Hematopoietic multipotent progenitor cell (in vitro differentiated cells): ENCODE measurements around the gene ZMAT3. TPM values are rescaled to one million over a fixed set of nuclear protein-coding genes. Genes with fewer than 3 reads are reported as not detected.
"Not testable (repeated sequence)": the region's sequence is repeated elsewhere in the genome, so short reads cannot be mapped to it uniquely, and the experiment has no call there.

Source experiments
- DNase-seq, 3 donors: peaks; one replicate each; pipeline ENCODE4 v3.0.0-alpha.2; 2011 to 2015; ENCODE audit warnings: low read depth in 2 of 3, low spot score in 2 of 3
- total RNA-seq: library from RNA; depleted of rRNA; stranded (reverse); fragments of >200 nt; gene quantifications from one replicate; pipeline ENCODE4 v1.2.3, GENCODE V29; 2012

Gene ZMAT3
- total RNA-seq, 1 donor: 0.81 TPM

DNA sequence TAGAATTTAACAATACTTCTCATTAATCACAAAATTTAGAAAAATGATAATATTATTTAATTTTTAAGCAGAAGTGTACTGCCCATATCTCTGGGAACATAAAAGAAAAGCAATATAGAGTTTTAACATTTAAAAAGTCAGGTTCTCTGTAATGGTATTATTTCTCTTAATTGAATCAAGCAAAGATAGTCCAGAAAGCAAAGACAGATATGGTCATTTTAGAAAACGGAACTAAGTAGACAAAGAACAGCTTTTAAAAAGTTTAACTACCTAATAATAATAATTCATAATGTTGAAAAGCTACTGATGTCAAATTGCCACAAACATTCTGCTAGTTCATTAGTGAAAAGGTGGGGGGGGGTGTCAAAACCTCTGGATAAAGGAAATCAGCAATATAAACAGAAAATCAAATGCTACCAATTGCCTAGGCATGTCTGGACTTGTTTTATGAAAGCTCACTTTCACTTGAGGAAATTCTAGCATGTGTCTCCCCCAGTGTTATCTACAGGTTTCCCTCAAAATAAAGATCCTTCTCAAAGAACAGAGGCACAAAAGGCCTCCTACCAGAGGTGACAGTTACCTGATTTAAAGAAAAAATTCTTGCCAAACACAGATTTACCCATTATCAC is 1.7 kb downstream of the ZMAT3 start:
- no peak for DNase-seq

DNA sequence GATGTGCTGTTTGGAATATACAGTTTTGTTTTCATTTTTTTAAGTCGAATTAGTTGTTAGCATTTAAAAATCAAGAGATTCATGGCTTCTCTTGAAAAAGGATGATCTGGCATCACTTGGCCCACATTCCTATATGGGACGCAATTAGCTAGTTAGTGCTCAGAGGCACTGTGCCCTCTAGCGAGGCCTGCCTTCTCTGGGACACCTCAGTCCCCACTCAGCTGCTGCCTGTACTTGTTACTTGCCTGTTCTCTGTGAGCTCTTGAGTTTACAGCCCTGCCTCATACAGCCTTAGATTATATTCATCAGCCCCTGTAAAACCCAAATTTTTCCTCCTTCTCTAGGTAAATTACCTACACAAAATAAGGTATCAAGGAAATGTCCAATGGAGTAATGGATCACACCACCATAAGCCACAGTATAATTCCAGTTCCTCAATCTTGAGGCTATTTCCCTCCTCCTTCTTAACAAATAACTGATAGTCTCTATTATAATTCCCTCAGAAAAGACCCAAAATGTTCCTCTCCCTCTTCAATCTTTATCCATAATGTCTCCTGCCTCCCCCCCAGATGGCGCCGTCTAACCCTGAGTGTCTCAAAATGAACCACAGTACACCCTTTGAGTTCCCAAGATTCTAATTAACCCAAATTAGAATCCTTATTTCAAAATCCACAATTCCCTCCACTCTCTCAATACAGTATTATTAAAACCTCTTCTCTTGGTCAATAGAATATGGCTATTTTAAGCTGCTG is 2.7 kb downstream of the ZMAT3 start:
- peak in 2 of 3 donors; percentile 32 to 46 for DNase-seq

DNA sequence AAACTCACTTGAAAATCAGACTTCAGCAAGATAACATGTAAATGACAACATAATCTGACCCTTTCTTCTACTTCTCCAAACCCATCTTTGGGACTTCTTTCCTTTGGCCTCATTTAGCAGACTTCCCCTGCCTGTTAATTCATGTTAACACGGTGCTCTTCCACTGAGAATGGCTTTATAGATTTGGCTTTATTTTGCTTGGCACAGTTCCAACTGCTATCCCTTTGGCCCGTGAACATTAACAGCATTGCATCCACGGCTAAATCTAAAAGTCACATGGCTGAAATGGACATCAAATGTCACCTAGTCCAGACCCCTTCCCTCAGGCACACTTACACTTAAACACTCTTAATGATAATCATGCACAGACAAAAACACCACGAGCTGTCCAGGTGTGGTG is 3.8 kb downstream of the ZMAT3 start:
- DNase-seq: no peak

DNA sequence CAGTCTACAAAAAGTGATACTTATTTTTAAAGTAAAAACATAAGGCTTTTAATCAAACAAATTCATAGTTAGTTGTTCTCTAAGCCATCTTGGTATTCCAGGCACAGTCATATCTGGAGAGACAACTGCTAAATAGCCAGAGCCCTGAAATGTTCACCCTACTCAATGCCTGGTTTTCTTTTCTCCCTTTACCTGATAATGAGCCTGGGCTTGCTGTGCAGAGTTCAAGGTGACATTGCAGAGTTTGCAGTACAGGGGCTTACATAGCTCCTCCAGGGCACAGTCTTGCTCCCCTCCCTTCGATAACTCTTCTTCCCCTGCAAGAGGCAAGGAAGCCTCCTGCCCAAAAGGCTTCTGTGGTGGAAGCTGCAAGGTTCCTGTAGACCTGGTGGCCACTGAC is 4.3 kb downstream of the ZMAT3 start:
- no peak for DNase-seq

DNA sequence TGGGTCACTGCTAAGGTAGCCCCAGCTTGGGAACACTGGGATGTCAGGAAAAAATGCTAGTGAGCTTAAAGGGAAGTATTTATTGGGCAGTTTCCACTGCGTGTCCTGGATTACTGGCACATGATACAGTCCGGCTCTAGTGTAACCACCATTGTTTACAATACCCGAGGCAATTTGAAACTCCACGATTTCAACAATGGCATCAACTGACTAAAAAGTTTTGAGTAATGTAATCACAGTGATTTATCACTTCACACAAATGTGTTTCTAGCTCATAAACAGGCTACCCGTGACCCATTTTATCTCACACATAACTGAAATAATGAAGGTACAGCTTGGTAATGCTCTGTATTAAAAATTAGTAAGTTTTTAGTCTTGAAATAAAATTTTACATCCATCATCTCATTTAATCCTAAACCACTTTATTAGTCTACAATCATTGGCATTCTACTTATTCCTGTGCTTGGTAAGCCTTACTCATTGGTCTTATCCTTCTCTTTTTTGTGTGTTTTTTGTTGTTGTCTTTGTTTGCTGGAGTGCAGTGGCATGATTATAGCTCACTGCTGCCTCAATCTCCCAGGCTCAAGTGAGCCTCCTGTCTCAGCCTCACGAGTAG is 7.6 kb downstream of the ZMAT3 start:
- no peak for DNase-seq

DNA sequence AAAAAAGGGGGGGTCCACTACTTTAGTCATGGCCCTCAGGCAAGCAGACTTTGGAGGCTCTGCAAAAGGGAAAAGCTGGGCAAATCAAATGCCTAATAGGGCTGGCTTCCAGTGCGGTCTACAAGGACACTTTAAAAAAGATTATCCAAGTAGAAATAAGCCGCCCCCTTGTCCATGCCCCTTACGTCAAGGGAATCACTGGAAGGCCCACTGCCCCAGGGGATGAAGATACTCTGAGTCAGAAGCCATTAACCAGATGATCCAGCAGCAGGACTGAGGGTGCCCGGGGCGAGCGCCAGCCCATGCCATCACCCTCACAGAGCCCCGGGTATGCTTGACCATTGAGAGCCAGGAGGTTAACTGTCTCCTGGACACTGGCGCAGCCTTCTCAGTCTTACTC is 15.3 kb downstream of the ZMAT3 start:
- DNase-seq: no peak

DNA sequence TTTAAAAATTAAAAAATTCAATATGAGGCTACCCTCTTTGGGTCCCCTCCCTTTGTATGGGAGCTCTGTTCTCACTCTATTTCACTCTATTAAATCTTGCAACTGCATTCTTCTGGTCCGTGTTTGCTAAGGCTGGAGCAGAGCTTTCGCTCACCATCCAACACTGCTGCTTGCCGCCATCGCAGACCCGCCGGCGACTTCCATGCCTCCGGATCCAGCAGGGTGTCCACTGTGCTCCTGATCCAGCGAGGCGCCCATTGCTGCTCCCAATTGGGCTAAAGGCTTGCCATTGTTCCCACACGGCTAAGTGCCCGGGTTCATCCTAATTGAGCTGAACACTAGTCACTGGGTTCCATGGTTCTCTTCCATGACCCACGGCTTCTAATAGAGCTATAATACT is 17.0 kb downstream of the ZMAT3 start:
- DNase-seq: not testable (repeated sequence)

DNA sequence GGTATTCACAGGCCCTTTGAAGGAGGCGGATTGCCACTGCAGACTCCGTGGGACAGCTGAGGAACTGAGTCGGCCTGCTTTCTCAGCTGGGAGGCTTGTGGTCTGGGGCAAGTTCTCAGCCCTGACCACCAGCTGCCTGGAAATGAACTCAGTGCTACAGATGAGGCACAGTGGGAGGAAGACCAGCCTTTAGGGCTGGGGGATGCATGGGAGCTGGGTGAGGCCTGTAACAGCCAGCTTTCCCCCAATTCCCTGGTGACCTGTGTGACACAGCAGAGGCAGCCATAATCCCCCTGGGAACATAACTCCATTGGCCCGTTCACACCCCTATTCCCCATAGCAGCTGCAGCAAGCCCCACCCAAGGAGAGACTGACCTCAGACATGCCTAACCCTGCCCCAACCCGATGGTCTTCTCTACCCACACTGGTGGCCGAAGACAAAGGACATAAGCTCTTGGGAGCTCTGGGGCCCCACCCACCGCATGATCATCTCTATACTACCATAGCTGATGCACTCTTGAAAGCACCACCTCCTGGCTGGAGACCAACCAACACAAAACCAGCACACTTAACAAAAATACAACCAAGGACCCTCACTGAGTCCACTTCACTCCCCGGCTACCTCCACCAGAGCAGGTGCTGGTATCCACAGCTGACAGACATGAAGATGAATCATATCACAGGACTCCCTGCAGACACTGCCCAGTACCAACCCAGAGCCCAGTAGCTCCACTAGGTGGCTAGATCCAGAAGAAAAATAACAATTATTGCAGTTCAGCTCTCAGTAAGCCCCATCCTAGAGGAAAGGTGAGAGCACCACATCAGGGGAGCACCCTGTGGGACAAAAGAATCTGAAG is 24.9 kb downstream of the ZMAT3 start:
- no peak for DNase-seq

DNA sequence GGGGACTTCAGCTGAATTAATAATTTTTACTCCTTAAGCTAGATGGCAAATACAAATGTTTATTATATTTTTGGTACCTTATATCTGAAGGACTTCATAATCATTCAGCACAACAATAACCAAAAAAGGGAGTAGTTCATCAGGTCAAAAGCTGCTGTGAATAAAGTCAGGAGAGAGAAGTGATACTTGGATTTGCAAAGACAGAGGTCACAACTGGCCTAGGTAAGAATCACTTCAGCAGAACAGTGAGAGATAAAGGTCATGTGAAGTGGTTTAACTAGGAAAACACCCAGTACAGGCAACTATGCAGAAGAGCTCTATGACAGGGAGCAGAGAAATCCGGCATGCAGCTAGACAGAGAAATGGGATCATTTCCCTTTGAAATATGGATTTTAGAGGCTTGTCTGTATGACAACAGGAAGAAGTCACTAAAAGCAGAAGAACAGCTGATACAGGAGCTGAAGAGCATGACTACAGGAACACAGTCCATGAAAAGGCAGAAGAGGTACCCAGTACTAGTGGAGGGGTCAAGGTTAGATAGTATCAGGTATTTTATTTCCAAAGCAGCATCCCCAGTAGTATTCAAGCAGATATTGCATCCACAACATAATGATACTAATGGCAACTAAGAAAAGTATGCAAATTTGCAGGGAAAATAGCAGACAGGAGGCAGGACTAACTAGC is 25.7 kb downstream of the ZMAT3 start:
- no peak for DNase-seq

DNA sequence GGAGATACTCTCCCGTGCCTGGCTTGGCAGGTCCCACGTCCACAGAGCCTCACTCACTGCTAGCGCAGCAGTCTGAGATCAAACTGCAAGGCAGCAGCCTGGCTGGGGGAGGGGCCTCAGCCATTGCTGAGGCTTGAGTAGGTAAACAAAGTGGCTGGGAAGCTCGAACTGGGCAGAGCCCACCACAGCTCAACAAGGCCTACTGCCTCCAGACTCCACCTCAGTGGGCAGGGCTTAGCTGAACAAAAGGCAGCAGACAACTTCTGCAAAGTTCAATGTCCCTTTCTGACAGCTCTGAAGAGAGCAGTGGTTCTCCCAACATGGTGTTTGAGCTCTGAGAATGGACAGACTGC is 32.7 kb downstream of the ZMAT3 start:
- DNase-seq: not testable (repeated sequence)

DNA sequence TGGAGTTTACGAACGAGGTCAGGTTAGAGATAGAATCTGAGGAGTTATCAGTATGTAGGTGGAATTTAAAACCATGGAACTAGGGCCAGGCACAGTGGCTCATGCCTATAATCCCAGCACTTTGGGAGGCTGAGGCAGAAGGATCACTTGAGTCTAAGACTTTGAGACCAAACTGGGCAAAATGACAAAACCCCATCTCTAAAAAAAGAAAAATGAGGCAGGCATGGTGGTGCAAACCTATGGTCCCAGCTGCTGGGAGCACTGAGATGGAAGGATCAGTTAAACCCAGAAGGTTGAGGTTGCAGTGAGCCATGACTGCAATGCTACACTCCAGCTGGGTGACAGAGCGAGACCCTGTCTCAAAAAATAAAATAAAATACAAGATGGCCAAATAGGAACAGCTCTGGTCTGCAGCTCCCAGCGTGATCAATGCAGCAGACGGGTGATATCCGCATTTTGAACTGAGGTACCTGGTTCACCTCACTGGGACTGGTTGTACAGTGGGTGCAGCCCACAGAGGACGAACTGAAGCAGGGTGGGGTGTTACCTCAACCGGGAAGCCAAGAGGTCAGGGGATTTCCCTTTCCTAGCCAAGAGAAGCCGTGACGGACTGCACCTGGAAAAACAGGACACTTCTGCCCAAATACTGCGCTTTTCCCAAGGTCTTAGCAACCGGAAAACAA is 33.3 kb downstream of the ZMAT3 start:
- DNase-seq: no peak

DNA sequence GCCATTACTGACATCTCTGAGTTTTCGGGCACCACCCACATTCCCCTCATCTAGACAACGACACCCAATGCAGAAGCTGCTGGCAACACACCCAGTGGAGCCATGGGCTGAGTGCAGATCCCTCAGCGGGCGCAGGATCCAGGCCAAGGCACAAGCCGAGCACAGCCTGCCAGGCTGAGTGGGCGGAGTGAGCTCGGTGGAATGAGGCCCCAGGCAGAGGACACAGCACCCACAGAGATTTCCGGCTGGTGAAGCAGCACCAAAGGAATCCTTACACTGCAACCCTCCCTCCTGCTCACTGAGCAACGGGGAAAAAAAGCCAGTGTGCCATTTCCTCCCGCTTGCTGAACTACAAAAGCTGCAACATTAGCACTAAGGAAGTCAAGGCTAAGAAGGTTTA is 34.3 kb downstream of the ZMAT3 start:
- no peak for DNase-seq

DNA sequence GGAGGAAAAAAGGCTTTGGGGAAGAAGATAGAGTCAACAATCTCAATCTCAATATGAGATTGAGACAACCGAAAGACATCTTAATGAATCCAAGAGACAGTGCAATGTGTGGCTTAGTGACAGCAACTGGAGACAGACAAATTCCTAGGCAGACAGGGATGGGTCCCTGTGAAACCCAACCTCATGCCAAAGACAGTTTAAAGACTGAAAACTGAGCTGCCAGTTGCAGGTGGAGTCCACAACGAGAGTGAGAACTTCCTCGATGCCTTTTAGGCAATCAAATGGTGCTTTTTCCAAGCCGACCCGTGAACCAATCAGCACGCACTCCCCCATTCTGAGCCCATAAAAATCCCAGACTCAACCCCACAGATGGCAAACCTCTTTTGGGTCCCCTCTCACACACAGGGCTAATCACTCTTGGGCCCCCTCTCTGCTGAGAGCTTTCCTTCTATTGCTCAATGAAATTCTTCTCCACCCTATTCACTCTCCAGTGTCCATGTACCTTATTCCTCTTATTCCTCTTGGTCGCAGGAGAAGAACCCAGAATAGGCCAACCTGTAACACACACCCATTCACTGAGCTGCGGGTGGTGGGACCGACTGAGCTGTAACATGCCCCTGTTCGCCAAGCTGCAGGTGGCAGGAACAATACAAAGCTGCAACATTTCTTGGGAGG is 34.8 kb downstream of the ZMAT3 start:
- DNase-seq: no peak

DNA sequence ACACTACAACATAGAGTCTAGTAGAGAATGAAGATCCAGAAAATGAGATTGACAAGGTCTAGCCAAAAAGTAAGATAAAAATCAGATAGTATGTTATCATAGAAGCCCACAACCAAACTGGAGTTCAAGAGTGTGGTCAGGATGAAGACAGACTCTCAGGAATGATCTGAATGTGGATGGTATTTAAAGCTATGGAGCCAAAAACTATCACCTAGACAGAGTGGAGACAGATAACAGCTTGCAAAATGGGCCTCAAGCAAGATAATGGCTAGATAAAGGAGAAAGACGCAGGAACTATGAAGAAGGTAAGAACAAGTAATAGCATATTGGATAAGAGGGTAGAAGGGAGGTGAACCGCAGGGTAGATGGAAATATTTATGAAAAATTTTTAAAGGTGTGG is 35.4 kb downstream of the ZMAT3 start:
- no peak for DNase-seq

DNA sequence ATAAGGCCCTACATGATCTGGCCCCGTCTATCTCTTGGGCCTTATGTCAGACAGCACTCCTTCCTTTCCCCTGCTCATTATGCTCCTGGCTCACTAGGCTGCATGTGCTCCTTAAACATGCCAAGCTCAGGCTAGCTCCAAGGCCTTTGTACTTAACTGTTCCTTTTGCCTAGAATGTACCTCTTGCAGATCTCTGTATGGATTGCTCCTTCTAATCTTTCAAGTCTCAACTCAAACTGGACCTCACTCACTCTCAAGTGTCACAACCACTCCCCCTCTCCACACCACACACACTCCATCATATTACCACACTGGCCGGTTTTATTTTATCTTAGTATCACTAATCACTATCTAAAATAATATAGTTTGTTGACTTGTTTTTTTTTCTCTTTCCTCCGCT is 36.4 kb downstream of the ZMAT3 start:
- DNase-seq: no peak

DNA sequence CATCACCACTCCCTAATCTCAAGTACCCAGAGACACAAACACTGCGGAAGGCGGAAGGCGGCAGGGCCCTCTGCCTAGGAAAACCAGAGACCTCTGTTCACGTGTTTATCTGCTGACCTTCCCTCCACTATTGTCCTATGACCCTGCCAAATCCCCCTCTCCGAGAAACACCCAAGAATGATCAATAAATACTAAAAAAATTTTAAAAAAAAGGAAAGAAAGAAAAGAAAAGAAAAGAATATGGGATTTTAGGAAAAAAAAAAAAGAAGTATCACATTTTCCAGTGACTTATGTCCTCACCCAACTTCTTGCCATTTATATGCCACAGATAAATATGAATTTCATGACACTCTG is 38.3 kb downstream of the ZMAT3 start:
- not testable (repeated sequence) for DNase-seq

DNA sequence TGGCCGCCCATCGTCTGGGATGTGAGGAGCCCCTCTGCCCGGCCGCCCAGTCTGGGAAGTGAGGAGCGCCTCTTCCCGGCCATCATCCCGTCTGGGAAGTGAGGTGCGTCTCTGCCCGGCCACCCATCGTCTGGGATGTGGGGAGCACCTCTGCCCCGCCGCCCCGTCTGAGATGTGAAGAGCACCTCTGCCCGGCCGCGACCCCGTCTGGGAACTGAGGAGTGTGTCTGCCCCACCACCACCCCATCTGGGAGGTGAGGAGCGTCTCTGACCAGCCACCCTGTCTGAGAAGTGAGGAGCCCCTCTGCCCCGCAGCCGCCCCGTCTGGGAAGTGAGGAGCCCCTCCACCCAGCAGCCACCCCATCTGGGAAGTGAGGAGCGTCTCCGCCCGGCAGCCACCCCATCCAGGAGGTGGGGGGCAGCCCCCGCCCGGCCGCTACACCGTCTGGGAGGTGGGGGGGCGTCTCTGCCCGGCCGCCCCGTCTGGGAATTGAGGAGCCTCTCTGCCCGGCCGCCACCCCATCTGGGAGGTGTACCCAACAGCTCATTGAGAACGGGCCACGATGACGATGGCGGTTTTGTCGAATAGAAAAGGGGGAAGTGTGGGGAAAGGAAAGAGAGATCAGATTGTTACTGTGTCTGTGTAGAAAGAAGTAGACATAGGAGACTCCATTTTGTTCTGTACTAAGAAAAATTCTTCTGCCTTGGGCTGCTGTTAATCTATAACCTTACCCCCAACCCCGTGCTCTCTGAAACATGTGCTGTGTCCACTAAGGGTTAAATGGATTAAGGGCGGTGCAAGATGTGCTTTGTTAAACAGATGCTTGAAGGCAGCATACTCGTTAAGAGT is 38.9 kb downstream of the ZMAT3 start:
- DNase-seq: peak in 1 of 3 donors; percentile 15

DNA sequence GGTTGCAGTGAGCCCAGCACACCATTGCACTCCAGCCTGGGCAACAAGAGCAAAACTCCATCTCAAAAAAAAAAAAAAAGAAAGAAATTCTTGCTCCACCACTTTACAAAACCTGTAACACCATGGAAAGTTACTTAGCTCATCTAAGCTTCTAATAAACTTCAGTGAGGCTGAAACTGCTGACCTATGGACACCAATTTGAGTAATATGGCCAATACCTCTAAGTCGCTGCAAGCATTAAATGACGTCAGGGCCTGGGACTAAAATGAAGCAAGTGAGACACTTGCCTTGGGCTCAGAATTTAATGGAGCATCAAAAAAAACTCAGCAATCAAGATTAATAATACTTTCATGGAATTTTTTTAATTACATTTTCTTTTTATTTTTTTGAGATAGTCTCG is 42.5 kb downstream of the ZMAT3 start:
- no peak for DNase-seq

DNA sequence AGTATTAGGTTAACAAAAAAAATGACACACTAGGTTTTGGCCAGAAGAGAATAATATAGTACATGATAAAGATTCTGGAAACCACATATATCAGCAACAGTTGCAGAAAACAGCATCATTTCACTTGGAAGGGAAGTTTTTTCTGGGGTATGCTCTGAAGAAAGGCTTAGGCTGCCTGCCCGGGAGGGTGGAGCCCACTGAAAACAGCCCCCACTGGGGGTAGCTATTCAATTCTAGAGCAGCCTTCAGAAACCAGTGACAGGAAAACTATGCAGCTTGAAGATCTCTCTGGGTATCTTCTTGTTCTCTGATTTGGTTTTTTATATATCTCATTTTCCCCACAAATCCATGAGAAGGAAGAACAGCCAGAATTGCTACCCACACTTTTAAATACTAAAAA is 43.2 kb downstream of the ZMAT3 start:
- no peak for DNase-seq
